Measurements from ENCODE around the gene CEP128.

The CEP128 gene

DNA sequence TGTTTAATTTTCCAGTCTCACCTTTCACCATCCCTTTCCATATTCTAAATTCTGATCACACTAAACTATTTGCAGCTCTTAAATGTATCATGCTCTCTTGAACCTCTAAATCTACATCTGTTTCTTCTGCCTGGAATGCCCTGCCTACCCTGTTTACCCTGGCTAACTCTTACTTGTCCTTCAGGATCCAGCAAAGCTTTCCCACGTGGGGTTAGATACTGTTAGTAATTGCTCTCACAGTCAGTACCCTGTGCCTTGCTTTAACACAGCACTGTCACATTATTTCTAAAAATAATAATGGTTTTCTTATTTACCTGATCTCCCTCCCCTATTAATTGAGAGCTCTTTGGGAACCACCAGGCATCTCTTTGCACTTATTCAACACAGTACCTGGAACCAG, 333.0 kb downstream of the CEP128 start:
- DNase-seq (ENCODE audit: low read depth): no peak

DNA sequence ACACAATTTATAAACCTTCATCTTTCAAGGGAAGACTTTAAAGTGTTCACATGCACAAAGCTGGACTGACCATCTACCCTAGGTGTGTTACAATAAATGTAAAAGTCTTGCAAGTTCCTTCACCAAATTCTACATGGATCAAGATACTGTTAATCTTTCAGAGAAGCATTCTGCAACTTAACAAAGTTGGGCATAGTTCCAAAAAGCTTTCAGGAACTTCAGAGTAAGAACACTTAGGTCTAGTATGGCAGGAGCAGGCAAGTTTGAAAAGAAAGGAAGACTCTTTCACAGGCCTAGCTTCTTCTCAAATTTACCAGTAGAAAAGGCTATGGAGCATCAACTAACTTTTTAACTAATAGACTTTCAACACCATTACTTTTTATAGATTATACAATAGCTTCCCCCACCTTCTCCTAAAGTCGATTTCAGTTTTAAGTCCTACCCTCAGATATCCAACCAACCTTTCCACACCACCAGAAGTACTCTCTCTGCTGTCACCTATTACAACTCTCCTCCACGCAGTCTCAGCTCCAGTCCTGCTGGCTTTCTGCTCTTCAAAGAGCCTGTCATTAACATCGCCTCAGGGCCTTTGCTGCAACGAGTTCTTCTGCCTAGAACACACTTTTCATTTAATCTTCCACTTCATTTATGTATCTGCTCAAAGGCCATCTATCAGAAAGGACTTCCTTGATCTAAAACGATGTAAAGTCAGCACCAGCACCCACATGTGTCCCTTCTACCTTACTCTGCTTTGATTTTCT, 333.9 kb downstream of the CEP128 start:
- no peak for DNase-seq (ENCODE audit: low read depth)

DNA sequence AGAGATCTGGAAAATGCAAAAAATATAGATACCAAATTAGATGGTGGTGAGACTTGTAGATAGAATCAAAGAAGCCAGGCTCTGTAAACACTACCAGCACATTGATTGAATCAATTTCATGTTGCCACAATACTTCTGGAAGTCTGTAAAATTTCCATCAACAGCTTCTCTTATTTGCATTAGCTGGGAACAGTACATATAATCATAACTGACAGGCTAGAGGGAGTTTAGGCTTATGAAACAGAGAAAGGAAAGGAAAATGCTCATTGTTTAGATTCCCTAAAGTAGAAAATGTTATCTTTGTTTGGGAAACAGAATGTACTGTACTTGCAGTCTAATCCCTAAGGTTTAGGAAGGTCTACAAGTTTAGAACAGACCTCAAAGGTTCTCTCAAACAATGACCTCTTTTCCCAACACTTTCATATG, 335.2 kb downstream of the CEP128 start:
- no peak for DNase-seq (ENCODE audit: low read depth)

DNA sequence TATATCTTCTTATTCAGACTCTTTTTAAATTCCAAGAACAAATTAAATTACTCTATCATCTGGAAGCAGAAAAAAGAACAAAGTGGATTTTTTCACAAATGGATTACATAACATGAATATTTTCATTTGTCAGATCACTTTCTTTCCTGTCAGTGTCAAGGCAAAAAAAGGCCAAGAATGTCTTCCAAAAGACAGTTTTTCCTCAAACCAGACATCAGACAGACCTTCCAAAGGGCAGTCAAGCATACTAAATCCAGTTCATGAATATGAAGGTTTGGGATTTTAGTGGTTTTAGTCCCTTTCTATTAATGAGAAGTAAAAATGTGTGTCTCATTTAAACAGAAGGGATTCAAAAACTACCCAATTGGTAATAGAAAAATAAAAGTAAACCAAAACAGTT, 336.0 kb downstream of the CEP128 start:
- no peak for DNase-seq (ENCODE audit: low read depth)

DNA sequence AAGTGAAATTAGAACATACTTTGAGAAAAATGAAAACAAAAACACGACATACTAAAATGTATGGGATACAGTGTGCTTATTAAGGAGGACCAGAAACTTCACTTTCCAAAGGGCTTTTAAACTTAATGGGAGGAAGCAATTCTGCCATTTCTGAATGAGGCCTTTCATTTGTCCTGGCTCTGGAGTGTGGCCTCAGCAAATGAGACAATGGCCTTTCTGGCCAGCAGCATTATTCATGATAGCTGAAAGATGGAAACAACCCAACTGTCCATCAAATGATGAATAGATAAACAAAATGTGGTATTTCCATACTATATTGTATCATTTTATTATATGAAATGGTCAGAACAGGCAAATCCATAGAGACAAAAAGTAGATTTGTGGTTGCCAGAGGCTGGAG, 338.6 kb downstream of the CEP128 start:
- DNase-seq (ENCODE audit: low read depth): no peak

DNA sequence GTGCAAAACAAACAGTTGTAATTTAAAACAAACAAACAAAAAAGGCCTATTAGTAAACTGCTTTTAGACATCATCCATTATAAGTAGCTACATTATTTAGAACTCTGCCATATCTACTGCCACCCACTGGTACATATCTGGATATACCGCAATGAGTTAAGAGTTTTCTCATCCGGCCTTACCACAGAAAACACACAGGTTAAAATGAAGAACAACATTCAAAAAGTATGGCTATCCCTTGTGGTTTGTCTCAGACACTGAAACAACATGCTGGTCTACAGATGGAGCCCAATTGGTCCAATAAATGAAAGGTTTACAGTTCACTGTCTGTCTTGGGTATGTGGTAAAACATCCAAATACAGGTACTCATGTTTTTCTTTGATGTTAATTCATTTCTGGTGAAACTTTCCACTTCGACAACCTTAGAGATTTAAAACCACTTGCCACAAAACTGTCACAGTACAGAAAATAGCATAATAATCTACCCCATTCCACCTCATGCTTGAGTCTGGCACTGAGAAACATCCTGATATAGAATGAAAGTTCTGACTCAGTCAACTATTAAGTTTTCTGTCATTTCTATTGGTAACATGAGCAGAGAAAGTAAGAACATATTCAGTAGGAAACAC, 354.3 kb downstream of the CEP128 start:
- DNase-seq (ENCODE audit: low read depth): no peak

DNA sequence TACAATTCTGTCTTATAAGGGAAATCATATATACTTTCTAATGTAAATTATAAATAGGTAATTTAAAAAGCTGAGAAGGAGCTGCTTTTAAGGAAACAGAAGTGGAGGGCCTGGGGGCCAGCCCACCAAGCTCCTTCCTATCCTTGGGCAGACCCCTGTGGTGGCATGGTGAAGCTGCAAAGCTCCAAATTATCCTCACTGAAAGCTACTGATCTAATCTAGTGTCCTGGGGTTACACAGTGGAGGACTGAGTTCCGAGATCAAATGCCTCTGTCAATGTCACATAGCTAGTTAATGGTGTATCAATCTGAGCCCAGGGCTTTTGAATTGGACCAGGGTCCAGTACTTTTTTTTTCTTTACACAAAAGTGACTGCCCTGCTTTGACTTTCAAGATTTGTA, 355.4 kb downstream of the CEP128 start:
- DNase-seq (ENCODE audit: low read depth): no peak

DNA sequence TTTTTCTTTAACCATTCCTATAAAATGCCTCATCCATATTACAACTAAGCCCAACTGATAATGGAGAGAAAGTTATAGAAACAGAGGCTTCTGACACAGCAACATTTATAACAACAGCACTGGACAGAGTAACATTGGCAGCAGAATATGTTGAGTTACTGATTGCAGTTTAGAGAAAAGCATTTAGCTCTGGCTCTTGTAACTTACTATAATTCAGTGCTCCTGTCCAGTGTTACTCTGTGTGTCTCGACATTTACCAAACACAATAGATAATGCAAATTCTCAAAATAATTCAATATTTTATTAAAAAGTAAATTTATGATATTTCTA, 356.1 kb downstream of the CEP128 start:
- no peak for DNase-seq (ENCODE audit: low read depth)

DNA sequence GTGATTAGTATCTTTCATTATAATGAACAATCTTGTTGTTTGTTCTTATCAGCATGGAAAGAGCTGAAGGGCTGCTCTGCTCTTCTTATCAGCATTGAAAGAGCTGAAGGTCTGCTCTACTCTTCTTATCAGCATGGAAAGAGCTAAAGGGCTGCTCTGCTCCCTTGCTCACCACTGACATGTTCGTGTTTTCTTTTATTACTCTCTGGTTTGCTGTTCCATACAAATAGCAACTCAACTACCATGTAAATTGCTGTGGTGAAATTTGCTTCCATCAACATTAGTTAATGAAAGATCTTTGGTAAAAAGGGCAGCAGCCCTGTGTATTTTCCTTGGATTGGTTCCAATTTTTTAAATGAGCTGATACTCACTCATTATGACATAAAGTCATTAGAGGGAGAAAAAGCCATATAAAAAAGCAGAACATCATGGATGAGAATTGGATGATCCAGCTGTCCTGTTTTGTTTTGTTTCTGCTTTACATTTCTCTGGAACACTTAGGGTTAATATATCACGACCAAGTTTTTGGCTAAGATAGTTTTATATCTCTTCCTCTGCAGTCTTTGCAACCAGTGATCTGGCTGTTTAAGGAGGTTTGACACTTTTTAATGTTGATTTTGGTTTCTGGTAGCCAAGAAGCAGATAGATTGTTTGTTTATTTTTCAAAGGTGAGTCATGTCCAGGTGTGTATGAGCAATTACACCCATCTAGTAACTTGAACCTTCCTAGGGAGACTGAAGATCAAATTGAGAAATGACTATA, 356.6 kb downstream of the CEP128 start:
- DNase-seq (ENCODE audit: low read depth): peak; percentile 2

DNA sequence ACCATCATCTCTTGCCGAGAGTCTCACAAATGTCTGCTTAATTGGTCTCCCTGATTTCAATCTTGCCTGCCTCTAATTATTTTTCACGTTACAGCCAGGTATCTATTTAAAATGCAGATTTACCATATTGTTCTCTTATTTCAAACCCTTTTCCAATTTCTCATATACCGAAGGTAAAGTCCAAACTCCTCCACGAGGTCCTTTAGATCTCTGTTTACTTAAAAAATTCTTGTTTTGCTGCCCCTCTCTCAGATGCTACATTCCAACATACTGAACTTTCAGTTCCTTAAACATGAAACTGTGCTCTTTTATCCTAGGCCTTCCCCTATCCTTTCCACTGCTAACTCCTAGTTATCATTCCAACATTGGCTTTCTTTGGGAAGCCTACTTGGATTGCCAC, 363.9 kb downstream of the CEP128 start:
- no peak for DNase-seq (ENCODE audit: low read depth)

DNA sequence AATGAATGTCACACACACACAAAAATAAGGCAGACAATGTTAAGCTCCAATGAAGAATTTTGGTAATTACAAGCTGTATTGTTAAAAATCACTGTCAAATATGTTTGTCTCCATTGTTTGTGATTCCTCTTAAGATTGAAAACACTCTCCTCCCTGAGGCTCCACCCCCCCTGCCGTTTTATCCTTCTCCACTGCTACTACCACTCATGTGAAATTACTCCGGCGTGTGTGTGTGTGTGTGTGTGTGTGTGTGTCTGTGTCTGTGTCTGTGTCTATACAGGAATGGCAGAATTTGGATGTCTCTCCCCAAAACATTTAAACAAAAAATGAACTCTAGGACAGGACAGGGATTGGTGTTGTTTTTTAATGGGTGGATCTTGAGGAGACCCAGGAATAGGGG, 365.1 kb downstream of the CEP128 start:
- DNase-seq (ENCODE audit: low read depth): no peak

DNA sequence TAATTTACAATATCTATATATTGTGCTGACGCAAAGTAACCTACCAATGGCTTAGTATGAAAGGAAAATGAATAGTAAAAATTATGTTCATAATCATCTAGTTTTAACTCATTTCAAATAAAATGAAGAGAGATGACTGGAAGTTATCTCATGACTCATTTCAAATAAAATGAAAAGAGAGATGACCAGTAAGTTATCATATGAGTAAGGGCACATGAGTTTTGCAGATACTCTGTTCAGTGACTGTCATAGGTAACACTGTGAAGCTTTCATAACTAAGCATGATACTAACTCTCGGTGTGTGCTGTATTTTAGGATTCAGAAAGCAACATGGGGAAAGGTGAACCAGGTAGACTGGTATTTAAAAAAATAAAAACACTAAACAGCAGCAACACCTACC, 365.8 kb downstream of the CEP128 start:
- no peak for DNase-seq (ENCODE audit: low read depth)

DNA sequence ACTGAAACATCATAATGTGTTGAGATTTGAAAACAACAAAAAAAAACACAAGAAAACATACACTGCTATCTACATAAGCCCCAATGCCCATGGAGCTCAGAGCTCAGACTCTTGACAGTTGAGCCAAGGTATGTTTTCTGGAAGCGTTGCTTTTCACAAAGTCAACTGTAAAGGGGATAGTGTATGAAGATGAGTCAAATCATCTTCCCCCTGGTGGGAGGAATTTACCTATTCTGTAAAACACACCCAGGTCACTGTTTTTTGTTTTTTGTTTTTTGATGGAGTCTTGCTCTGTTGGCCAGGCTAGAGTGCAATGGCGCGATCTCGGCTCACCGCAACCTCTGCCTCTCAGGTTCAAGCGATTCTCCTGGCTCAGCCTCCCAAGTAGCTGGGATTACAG, 368.9 kb downstream of the CEP128 start:
- DNase-seq (ENCODE audit: low read depth): no peak

DNA sequence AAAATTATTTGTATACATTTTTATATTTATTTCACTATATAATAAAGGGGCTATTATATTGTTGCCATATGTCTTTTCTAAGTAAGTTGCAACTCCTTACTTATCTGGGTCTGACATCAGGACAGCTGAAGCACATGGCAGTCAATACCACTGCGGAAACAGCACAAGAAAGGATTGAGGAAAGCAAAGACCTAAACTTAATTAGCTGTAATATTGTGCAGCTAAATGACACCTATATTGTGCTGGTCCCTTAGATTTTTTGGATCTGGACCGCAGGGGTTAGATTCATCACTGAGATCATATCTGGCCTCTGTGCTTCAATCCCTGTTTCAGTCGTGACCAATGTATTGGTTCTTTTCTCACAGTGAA, 370.6 kb downstream of the CEP128 start:
- no peak for DNase-seq (ENCODE audit: low read depth)

DNA sequence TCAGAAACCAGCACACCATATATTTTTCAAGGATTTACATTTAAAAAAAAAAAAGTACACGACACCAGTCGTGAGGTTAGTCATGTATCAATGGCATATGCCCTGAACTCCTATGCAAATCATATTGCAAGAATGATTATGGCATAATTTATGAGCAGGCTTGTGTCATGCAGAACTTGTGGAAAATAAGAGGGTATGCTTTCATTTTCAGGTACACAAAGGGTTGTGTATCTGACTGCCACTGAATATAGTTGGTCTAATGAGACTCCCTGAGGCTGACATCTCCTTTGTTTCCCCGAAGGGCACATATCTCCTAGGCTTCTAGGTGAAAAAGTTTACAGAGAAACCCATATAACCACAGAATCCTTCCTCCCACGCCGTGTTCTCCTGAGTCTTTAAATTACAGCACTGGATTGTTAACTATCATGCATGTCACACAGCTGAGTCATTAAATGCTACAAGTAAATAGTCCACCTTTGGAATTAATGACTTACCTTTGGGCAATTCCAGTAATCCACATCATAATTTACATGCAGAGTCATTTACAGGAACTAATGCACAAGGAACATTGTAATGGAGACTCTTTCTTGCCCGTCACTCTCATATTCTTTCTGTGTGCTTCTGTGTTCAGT, 373.5 kb downstream of the CEP128 start:
- DNase-seq (ENCODE audit: low read depth): peak; percentile 2

DNA sequence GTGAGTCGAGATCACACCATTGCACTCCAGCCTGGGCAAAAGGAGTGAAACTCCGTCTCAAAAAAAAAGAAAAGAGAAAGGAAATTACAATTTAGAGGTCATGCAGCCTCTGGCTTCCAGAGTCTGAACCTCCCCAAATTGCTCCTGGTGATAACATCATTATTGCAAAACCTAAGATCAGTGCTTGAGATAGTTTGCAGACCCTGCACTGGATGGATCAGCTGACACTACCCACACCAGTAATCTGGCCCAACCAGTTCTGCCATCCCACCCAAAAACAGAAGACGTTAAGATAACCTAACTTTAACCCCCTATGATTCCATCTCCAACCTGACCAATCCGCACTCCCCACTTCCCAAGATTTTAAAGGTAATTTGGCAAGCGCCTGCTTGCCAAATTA, 376.5 kb downstream of the CEP128 start:
- DNase-seq (ENCODE audit: low read depth): no peak

DNA sequence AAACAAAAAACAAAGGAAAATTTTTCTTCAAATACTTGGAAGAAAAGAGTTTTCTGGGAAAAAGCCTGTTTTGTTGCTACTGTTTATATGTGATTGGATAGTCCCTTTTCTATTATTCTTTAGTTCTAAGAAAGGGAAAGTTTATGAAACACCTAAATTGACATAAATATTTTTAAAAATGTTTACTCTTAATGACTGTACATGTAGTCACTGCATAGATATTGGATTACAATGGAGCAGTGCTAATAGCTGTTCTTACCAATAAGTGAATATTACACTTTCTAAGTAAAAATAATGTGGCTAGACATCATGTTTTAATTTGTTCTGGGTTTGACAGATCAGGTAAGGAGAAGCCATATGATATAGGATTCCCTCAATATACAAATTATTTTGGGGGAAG, 377.5 kb downstream of the CEP128 start:
- no peak for DNase-seq (ENCODE audit: low read depth)

DNA sequence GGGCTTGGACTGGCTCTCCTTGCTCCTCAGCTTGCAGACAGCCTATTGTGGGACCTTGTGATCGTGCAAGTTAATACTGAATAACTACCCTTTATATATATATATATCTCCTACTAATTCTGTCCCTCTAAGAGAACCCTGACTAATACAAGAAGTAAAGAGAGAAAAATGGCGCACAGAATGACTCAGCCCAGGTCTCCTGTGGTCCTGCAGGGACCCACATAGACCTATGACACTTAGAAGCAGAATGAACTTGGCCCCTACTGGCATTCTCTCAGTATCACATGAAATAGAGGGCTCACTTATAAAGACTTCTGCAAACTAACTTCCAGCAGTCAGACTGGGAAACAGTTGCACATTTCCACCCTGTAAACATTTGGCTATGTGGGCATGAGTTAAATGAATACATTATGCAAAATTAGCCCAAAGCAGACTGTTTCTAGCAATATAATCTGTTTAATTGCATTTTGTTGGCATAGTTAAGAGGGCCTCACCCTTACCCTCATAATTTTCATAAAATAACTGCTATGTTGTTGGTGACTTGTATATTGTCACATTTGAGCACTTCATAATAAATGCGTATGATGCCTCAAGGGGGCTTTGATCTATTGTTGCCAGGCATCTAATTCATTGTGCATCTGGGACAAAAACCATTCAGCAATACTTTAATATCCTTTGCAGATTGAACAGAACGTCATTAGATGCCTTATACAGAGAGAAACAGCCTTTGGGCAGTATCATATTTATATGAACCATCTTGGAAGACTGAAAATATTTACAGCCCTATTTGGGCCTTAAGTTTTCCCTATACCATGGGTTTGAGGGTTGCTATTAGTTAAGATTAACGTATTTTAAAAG, 380.5 kb downstream of the CEP128 start:
- DNase-seq (ENCODE audit: low read depth): no peak

DNA sequence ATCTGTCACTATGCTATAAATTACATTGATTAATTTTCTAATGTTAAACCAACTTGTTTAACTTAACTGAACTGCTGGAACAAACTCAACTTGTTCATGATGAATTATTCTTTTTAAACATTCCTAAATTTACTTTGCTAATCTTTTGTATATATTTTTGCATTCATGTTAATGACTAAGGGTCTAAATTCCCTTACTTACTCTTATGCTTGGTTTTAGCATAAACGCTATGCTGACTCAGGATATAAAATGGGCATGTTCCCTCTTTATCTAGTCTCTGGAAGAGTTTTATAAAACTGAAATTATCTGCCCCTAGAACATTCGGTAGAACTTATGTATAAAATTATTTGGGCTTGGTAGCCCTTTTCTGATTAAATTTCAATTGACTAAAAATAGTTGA, 387.4 kb downstream of the CEP128 start:
- no peak for DNase-seq (ENCODE audit: low read depth)

DNA sequence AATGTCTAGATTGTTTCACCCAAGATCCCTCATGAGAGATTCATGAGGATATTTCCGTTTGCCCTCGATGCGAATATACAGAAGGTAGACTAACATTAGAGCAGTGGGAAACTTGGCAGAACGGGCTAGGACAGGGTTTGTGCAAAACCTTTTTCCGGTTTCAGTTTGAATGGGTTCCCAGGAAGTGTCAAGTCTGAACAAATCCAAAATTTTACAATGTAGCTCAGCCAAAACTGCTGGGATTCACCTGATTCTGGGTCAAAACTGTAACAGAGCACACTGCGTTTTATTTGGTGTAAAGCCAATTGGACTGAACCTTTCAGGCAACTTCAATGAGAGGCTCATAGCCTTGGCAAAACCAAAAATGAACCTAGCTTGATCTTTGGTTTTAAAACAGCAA, 392.4 kb downstream of the CEP128 start:
- no peak for DNase-seq (ENCODE audit: low read depth)

DNA sequence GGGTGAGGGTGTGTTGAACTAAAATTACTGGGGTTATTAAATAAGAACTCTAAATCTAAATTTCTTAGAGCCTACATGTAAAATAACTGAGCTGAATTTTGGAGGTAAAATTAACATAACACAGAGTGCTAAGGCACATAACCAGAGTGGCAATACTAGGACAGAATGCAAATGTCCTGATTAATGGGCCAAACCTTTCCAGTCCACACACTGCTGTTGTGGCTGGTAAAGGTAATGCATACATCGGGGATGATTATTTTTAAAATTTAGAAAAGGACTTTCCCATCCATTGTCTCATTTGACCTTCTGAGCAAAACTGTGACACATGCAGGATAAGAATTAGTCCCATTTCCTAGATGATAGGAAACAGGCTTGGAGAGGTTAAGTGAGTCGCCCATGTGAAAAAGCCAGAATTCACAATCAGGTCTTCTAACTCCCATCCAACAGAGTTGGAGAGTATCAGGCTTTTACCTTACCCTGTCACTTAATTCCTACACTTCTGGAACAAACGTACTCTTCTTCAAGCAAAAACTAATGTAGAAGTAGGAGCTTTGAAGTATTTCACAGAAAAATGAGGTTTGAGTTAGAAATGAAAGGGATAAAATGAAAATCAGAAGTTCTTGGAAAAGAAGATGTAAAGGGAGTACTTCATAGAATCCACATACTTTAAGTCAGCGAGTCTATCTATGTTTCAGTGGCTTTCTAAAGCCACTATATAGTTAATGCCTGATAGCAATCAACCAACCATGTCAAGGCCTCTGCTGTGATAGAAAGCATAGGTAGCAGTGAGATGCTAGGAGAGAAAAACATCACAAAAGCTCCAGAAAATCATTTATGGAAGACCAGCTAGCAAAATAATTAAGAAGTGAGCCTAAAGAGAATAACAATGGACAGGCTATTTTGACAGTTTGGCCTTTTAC, 395.3 kb downstream of the CEP128 start:
- DNase-seq (ENCODE audit: low read depth): no peak
